HepG2 (cell line): ENCODE results near the gene UBE2D3. TPM values are rescaled to one million over a fixed set of nuclear protein-coding genes. Genes with fewer than 3 reads are reported as not detected.
A peak's percentile ranks its signal among the peaks of the same experiment; 100 is the strongest.

ENCODE experiments used
- FOXM1 ChIP-seq: sonication (generic); formaldehyde crosslinking; IDR thresholded peaks from 2 replicates; pipeline ENCODE4 v1.5.0; 2020; ENCODE audit warnings: missing genetic modification reagents
- KLF15 ChIP-seq: sonication (generic); formaldehyde crosslinking; IDR thresholded peaks from 2 replicates; pipeline ENCODE4 v1.8.1; 2023; ENCODE audit warnings: borderline replicate concordance, mild to moderate bottlenecking, inconsistent platforms, missing genetic modification reagents, mixed read lengths
- PRDM15 ChIP-seq: sonication (generic); formaldehyde crosslinking; IDR thresholded peaks from 2 replicates; pipeline ENCODE4 v1.4.0; 2020; ENCODE audit warnings: missing genetic modification reagents
- SALL1 ChIP-seq: sonication (generic); formaldehyde crosslinking; IDR thresholded peaks from 2 replicates; pipeline ENCODE4 v1.8.0; 2022; ENCODE audit warnings: mild to moderate bottlenecking, missing genetic modification reagents
- SKI ChIP-seq: fragments of 450-650 bp; IDR thresholded peaks from one replicate; pipeline ENCODE4 v1.6.1; 2018; ENCODE audit warnings: mild to moderate bottlenecking; ENCODE audit not compliant: partially characterized antibody
- TOE1 ChIP-seq: sonication (generic); formaldehyde crosslinking; IDR thresholded peaks from 2 replicates; pipeline ENCODE4 v1.4.0; 2020; ENCODE audit warnings: mild to moderate bottlenecking, missing genetic modification reagents
- TP53 ChIP-seq: sonication (generic); formaldehyde crosslinking; conservative IDR thresholded peaks from 2 replicates; pipeline ENCODE4 v1.4.0; 2020; ENCODE audit warnings: missing genetic modification reagents
- TRAFD1 ChIP-seq: sonication (generic); formaldehyde crosslinking; IDR thresholded peaks from 2 replicates; pipeline ENCODE4 v1.5.1; 2020; ENCODE audit warnings: missing genetic modification reagents, mild to moderate bottlenecking, borderline replicate concordance
- YY1 ChIP-seq: IDR thresholded peaks from 2 replicates; pipeline ENCODE4 v1.6.1; 2011; ENCODE audit warnings: low read length, low read depth, moderate library complexity, mild to moderate bottlenecking; ENCODE audit not compliant: insufficient read depth, insufficient replicate concordance
- ZBED4 ChIP-seq: sonication (generic); formaldehyde crosslinking; IDR thresholded peaks from 2 replicates; pipeline ENCODE4 v1.4.0; 2020; ENCODE audit warnings: missing genetic modification reagents, borderline replicate concordance
- ZBTB1 ChIP-seq: sonication (generic); formaldehyde crosslinking; IDR thresholded peaks from 2 replicates; pipeline ENCODE4 v1.4.0; 2020; ENCODE audit warnings: missing genetic modification reagents, borderline replicate concordance
- ZNF10 ChIP-seq: sonication (generic); formaldehyde crosslinking; IDR thresholded peaks from 2 replicates; pipeline ENCODE4 v1.4.0; 2020; ENCODE audit warnings: mild to moderate bottlenecking, low read depth, missing genetic modification reagents, borderline replicate concordance
- ZNF18 ChIP-seq: sonication (generic); formaldehyde crosslinking; IDR thresholded peaks from 2 replicates; pipeline ENCODE4 v1.8.0; 2022; ENCODE audit warnings: mild to moderate bottlenecking, missing genetic modification reagents; ENCODE audit not compliant: insufficient replicate concordance
- ZNF337 ChIP-seq: sonication (generic); formaldehyde crosslinking; IDR thresholded peaks from 2 replicates; pipeline ENCODE4 v1.5.1; 2020; ENCODE audit warnings: missing genetic modification reagents, low read depth, mild to moderate bottlenecking, borderline replicate concordance
- ZNF44 ChIP-seq: sonication (generic); formaldehyde crosslinking; IDR thresholded peaks from 2 replicates; pipeline ENCODE4 v1.5.1; 2020; ENCODE audit warnings: mild to moderate bottlenecking, missing genetic modification reagents
- ZNF713 ChIP-seq: sonication (generic); formaldehyde crosslinking; IDR thresholded peaks from 2 replicates; pipeline ENCODE4 v1.4.0; 2020; ENCODE audit warnings: mild to moderate bottlenecking, missing genetic modification reagents
- ZSCAN29 ChIP-seq: sonication (generic); formaldehyde crosslinking; conservative IDR thresholded peaks from 2 replicates; pipeline ENCODE4 v1.4.0; 2020; ENCODE audit warnings: mild to moderate bottlenecking, missing genetic modification reagents
- polyA plus RNA-seq, 8 experiments: library from polyadenylated mRNA; depleted of rRNA in 3 of 8; stranded (reverse) in 7 of 8; unstranded in 1 of 8; fragments of >200 nt; fragmentation: Illumina TruSeq in 4 of 8; extraction: Trizol in 4 of 8; gene quantifications; 2 replicates each; pipeline versions ENCODE4 v1.2.1 to v1.2.3, GENCODE V29; 2011 to 2016; ENCODE audit warnings: low read depth in 4 of 8, missing spikeins in 1 of 8, mixed read lengths in 1 of 8; ENCODE audit not compliant: insufficient read depth in 1 of 8
- total RNA-seq, 5 experiments: library from RNA; depleted of rRNA; stranded (reverse); fragments of >200 nt; fragmentation: Illumina TruSeq; extraction: Trizol; gene quantifications; 2 replicates each; pipeline ENCODE4 v1.2.3, GENCODE V29; 2016; ENCODE audit warnings: low read depth in 1 of 5

The UBE2D3 gene
- total and polyA plus RNA-seq, 2 of the 13 experiments (the other 11 are each of a cell fraction or from before 2014, with no cell fraction given) = 224 to 293 TPM

- TF ChIP-seq TOE1 (CRISPR knock-in tag) = 0 out of 2 replicates have a peak, but pooled peaks have one; percentile 24
- no peak for TF ChIP-seq ZNF337 (CRISPR knock-in tag)
- no peak for TF ChIP-seq FOXM1 (CRISPR knock-in tag)
- TF ChIP-seq PRDM15 = no peak
- 0 out of 2 replicates have a peak, but pooled peaks have one; percentile 48 for TF ChIP-seq TP53
- no peak for TF ChIP-seq ZNF18 (CRISPR knock-in tag)
- no peak for TF ChIP-seq ZNF44 (CRISPR knock-in tag)
- TF ChIP-seq SKI = no peak
- no peak for TF ChIP-seq ZNF713 (CRISPR knock-in tag)
- no peak; the same call in 1 of the 2 replicates for TF ChIP-seq KLF15 (CRISPR knock-in tag)
- no peak for TF ChIP-seq ZNF10 (CRISPR knock-in tag)
- peak; percentile 54 for TF ChIP-seq YY1
- no peak for TF ChIP-seq ZBTB1 (CRISPR knock-in tag)
- TF ChIP-seq ZSCAN29 (CRISPR knock-in tag) = peak; percentile 90
- TF ChIP-seq TRAFD1 (CRISPR knock-in tag) = peak; percentile 11; the same call in 1 of the 2 replicates
- TF ChIP-seq ZBED4 (CRISPR knock-in tag) = peak; percentile 61; the same call in 1 of the 2 replicates
- peak; percentile 94 for TF ChIP-seq SALL1 (CRISPR knock-in tag)
Observed at GRCh38 chr4:102868781-102869568, 41.6 kb upstream of the UBE2D3 start, which contains the start of gene CISD2 (continued).
